ENCODE measurements around the gene PLEKHM3.

PLEKHM3 gene

GRCh38 chr2:207796585-207797350, 228.6 kb downstream of the PLEKHM3 start (continued):
- TF ChIP-seq ZNF366 (tag by site-specific recombination; conservative IDR thresholded peaks at IDR 0.05) (peak; percentile 70), ZNF510 (tag by site-specific recombination; IDR thresholded peaks at IDR 0.05; ENCODE audit: insufficient replicate concordance) (no peak), ZNF843 (tag by site-specific recombination; IDR thresholded peaks at IDR 0.05) (0 out of 2 replicates have a peak, but pooled peaks have one; percentile 55), ZNF391 (tag by site-specific recombination; IDR thresholded peaks at IDR 0.05; ENCODE audit: borderline replicate concordance, low read depth) (no peak), YY2 (tag by site-specific recombination; IDR thresholded peaks at IDR 0.05) (no peak), KLF17 (tag by site-specific recombination; IDR thresholded peaks at IDR 0.05) (no peak), ZNF362 (tag by site-specific recombination; IDR thresholded peaks at IDR 0.05) (no peak), PRDM1 (tag by site-specific recombination; IDR thresholded peaks at IDR 0.05) (peak; percentile 13; the same call in 1 of the 2 replicates), ZNF654 (tag by site-specific recombination; IDR thresholded peaks at IDR 0.05; ENCODE audit: low read depth) (no peak), HIC1 (tag by site-specific recombination; IDR thresholded peaks at IDR 0.05) (no peak), KLF1 (tag by site-specific recombination; IDR thresholded peaks at IDR 0.05) (peak; percentile 31; the same call in 1 of the 2 replicates), ZNF23 (tag by site-specific recombination; IDR thresholded peaks at IDR 0.05; ENCODE audit: borderline replicate concordance) (no peak), ZNF747 (tag by site-specific recombination; IDR thresholded peaks at IDR 0.05) (no peak), RBAK (tag by site-specific recombination; IDR thresholded peaks at IDR 0.05) (no peak), ZNF292 (tag by site-specific recombination; IDR thresholded peaks at IDR 0.05; ENCODE audit: borderline replicate concordance, low read depth) (no peak), PBX3 (CRISPR knock-in tag; IDR thresholded peaks at IDR 0.05) (no peak), ZNF223 (tag by site-specific recombination; IDR thresholded peaks at IDR 0.05) (no peak), ZNF513 (tag by site-specific recombination; IDR thresholded peaks at IDR 0.05) (no peak), HOXA7 (CRISPR knock-in tag; IDR thresholded peaks at IDR 0.05; ENCODE audit: borderline replicate concordance) (no peak), SALL2 (tag by site-specific recombination; IDR thresholded peaks at IDR 0.05; ENCODE audit: borderline replicate concordance) (no peak), ZIC2 (tag by site-specific recombination; IDR thresholded peaks at IDR 0.05) (no peak), ZNF221 (tag by site-specific recombination; IDR thresholded peaks at IDR 0.05; ENCODE audit: borderline replicate concordance) (no peak), ZNF133 (tag by site-specific recombination; IDR thresholded peaks at IDR 0.05) (peak; percentile 23; the same call in 1 of the 2 replicates), ZNF514 (tag by site-specific recombination; IDR thresholded peaks at IDR 0.05) (no peak), ZBTB10 (tag by site-specific recombination; IDR thresholded peaks at IDR 0.05) (no peak), ZFHX2 (tag by site-specific recombination; conservative IDR thresholded peaks at IDR 0.05) (no peak), SP2 (tag by site-specific recombination; IDR thresholded peaks at IDR 0.05) (no peak), HOXD13 (CRISPR knock-in tag; IDR thresholded peaks at IDR 0.05; ENCODE audit: borderline replicate concordance) (no peak), BCL11B (tag by site-specific recombination; IDR thresholded peaks at IDR 0.05; ENCODE audit: low read depth) (no peak), ZNF561 (tag by site-specific recombination; IDR thresholded peaks at IDR 0.05; ENCODE audit: borderline replicate concordance) (no peak), REPIN1 (tag by site-specific recombination; IDR thresholded peaks at IDR 0.05; ENCODE audit: low read depth) (no peak)
